GM10266 (cell line): ENCODE results near the gene C10orf105.

Source experiments
- DNase-seq: peaks from one replicate; pipeline ENCODE4 v3.0.0; 2012; ENCODE audit errors: extremely low spot score
- CTCF ChIP-seq: IDR thresholded peaks from 2 replicates; pipeline ENCODE4 v1.5.1; 2012; ENCODE audit warnings: mild to moderate bottlenecking, low read depth; ENCODE audit not compliant: control insufficient read depth, insufficient read depth; ENCODE audit errors: missing control alignments

The C10orf105 gene

GRCh38 chr10:71741029-71741428, 21.5 kb upstream of the C10orf105 start:
- no peak for DNase-seq
- TF ChIP-seq CTCF = no peak

- no peak for DNase-seq
- no peak for TF ChIP-seq CTCF
Observed at GRCh38 chr10:71740069-71740653, 20.6 kb upstream of the C10orf105 start.

GRCh38 chr10:71739358-71739900, 19.9 kb upstream of the C10orf105 start:
- DNase-seq = no peak

GRCh38 chr10:71737834-71738197, 18.2 kb upstream of the C10orf105 start:
- no peak for DNase-seq
- TF ChIP-seq CTCF = no peak

More at GRCh38 chr10:71739358-71739900, 19.9 kb upstream of the C10orf105 start:
- no peak for TF ChIP-seq CTCF

GRCh38 chr10:71737001-71737833, 17.6 kb upstream of the C10orf105 start:
- no peak for DNase-seq
- TF ChIP-seq CTCF = no peak

DNA sequence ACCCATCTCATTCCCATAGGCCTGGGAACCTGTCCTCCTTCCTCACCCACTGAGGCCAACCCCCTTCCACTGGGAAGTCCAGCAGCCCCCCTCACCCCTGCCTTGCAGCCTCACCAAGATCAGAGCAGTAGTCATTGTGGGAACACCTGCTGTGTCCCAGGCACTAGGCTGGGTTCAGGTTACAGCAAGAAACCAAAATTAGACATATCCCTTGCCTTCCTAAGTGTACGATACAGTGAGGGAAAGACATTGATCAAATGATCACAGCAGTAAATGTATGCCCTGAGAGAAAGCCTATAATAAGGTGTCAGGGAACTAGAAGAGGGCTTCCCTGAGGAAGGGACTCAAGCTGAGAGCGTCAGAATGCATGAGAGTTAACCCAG, 17.0 kb upstream of the C10orf105 start:
- no peak for TF ChIP-seq CTCF
- no peak for DNase-seq
